Heart left ventricle (tissue), 13 donors: Measurements from ENCODE around the gene SALL1.

Source experiments
- CTCF ChIP-seq, 12 donors: fragments of 200-600 bp; sonication (generic) in 4 of 12; IDR thresholded peaks; one replicate each; pipeline versions ENCODE4 v1.5.0 to v1.8.0; 2018 to 2022; ENCODE audit warnings: antibody characterized with exemption in 12 of 12, mild to moderate bottlenecking in 5 of 12
- POLR2A ChIP-seq, 2 donors: fragments of 450-650 bp; IDR thresholded peaks; one replicate each; pipeline ENCODE4 v1.6.1; 2017; ENCODE audit warnings: antibody characterized with exemption in 2 of 2, mild to moderate bottlenecking in 2 of 2, moderate library complexity in 2 of 2
- donor health status: ischemic (EF 13 %, LVEDD 7.1; RV severe dilation, severe dysfunction).
- donor health status: DM: no; HTN: yes; CAD: no.
- donor health status: DM: no; HTN: no; CAD: no.
- donor health status: ischemic (EF 25% LVEDD 6.9; RV normal size, moderate dysfunction).
- donor health status: ischemic (EF 25% LVEDD 5.7; RV mildly dilated, moderate dysfunction).
- donor health status: ischemic (EF 35%, LVEDD 5.7; RV mildly dilated, moderate dysfunction).
- donor health status: nonischemic (EF 11% LVEDD 7.7; RV severe dilation, severe dysfunction).
- donor health status: DM: yes; HTN: yes; CAD: no.
- donor health status: PGD.
- donor health status: ischemic (EF 29% LVEDD 5.4; RV normal size, mild dysfunction).
- donor health status: nonischemic (EF 23%, LVEDD 6.1; RV moderate dilation, normal function).

- no peak for TF ChIP-seq CTCF (IDR thresholded peaks at IDR 0.05)
- no peak for TF ChIP-seq POLR2A (IDR thresholded peaks at IDR 0.05)
Observed at GRCh38 chr16:51165043-51165442, 14.0 kb upstream of the SALL1 start.
